ACHN (cell line): ENCODE results near the gene DSTYK.

Experiments
- DNase-seq: peaks from one replicate; pipeline ENCODE4 v3.0.0-alpha.2; 2015
- in situ Hi-C: cut with HindIII; loops from 2 replicates; pipeline ENCODE4 v1.10.0; 2017; ENCODE audit warnings: low sequenced_read_pairs, low pct_ligation_motif_present, low pct_unique_long_range_greater_than_20kb

DSTYK gene

GRCh38 chr1:205150651-205151428 is 60.7 kb downstream of the DSTYK start:
- DNase-seq = no peak
- in situ Hi-C loops = no loop called here

- in situ Hi-C loops = no loop called here
- peak; percentile 89 for DNase-seq
Measured at GRCh38 chr1:205147191-205147835, 64.2 kb downstream of the DSTYK start.

- in situ Hi-C loops = no loop called here
- DNase-seq = peak; percentile 83
Measured at GRCh38 chr1:205144751-205145150, 66.8 kb downstream of the DSTYK start.

GRCh38 chr1:205144046-205144720 is 67.3 kb downstream of the DSTYK start:
- in situ Hi-C loops = no loop called here

GRCh38 chr1:205142102-205142469 is 69.4 kb downstream of the DSTYK start:
- in situ Hi-C loops = no loop called here
- no peak for DNase-seq

More at GRCh38 chr1:205144046-205144720, 67.3 kb downstream of the DSTYK start:
- DNase-seq = no peak

GRCh38 chr1:205141236-205142101 is 70.0 kb downstream of the DSTYK start:
- DNase-seq = peak; percentile 86
- in situ Hi-C loops = no loop called here

- in situ Hi-C loops = no loop called here
- DNase-seq = no peak
Measured at GRCh38 chr1:205140113-205140512, 71.4 kb downstream of the DSTYK start.

GRCh38 chr1:205137901-205138300 is 73.6 kb downstream of the DSTYK start:
- in situ Hi-C loops = no loop called here
- DNase-seq = no peak

GRCh38 chr1:205133287-205133686 is 78.2 kb downstream of the DSTYK start:
- in situ Hi-C loops = no loop called here
- no peak for DNase-seq

- DNase-seq = no peak
- in situ Hi-C loops = no loop called here
Measured at GRCh38 chr1:205129447-205130029, 82.0 kb downstream of the DSTYK start.

- no peak for DNase-seq
- in situ Hi-C loops = no loop called here
Measured at GRCh38 chr1:205128050-205128449, 83.5 kb downstream of the DSTYK start.

- in situ Hi-C loops = no loop called here
- DNase-seq = no peak
Measured at GRCh38 chr1:205127646-205128045, 83.9 kb downstream of the DSTYK start.

- in situ Hi-C loops = no loop called here
- DNase-seq = no peak
Measured at GRCh38 chr1:205124726-205125125, 86.8 kb downstream of the DSTYK start.

GRCh38 chr1:205122489-205122882 is 89.0 kb downstream of the DSTYK start:
- DNase-seq = no peak
- in situ Hi-C loops = no loop called here

- DNase-seq = peak; percentile 99
- in situ Hi-C loops = no loop called here
Measured at GRCh38 chr1:205121660-205122488, 89.6 kb downstream of the DSTYK start, which contains the start of gene RBBP5. Gene RBBP5 (minus strand): TSS chr1:205121978. CDS start chr1:205121873, 105 bp downstream.

- DNase-seq = no peak
- in situ Hi-C loops = no loop called here
Measured at GRCh38 chr1:205118752-205119151, 92.8 kb downstream of the DSTYK start.

GRCh38 chr1:205111354-205111753 is 100.1 kb downstream of the DSTYK start:
- no peak for DNase-seq
- in situ Hi-C loops = no loop called here
